Measurements from ENCODE around the gene TCP11L1.

- no peak for TF ChIP-seq CTCF (IDR thresholded peaks at IDR 0.05)
- TF ChIP-seq EZH2 (IDR thresholded peaks at IDR 0.05; ENCODE audit: borderline replicate concordance, insufficient read depth, low read depth, low read length, poor library complexity, severe bottlenecking) = no peak
Observed at GRCh38 chr11:32990481-32990880, 48.9 kb upstream of the TCP11L1 start.
